Measurements from ENCODE around the gene PAPLN. TPM values are rescaled to one million over a fixed set of nuclear protein-coding genes. Genes with fewer than 3 reads are reported as not detected.
"Not testable (repeated sequence)": the region's sequence is repeated elsewhere in the genome, so short reads cannot be mapped to it uniquely, and the experiment has no call there.

PAPLN gene
- polyA plus RNA-seq (ENCODE audit: insufficient read length in 4 of 4): 10 to 100 TPM; 18.7 to 35.6 (median 28.9) TPM

- no peak for DNase-seq (ENCODE audit: low read depth in 4 of 4, low spot score in 2 of 4)
Observed at GRCh38 chr14:73237219-73237785, at the start of gene PAPLN. TSS of gene PAPLN (plus strand) at chr14:73237506. CDS start at chr14:73239779, 2,273 bp downstream.

- DNase-seq (ENCODE audit: low read depth in 4 of 4, low spot score in 2 of 4): no peak
Observed at GRCh38 chr14:73188501-73188911, 48.8 kb upstream of the PAPLN start.

- DNase-seq (ENCODE audit: low read depth in 4 of 4, low spot score in 2 of 4): no peak
Observed at GRCh38 chr14:73189651-73190050, 47.7 kb upstream of the PAPLN start.

- no peak for DNase-seq (ENCODE audit: low read depth in 4 of 4, low spot score in 2 of 4)
Observed at GRCh38 chr14:73191441-73191840, 45.9 kb upstream of the PAPLN start.

- not testable (repeated sequence) for DNase-seq (ENCODE audit: low read depth in 4 of 4, low spot score in 2 of 4)
Observed at GRCh38 chr14:73194306-73194705, 43.0 kb upstream of the PAPLN start.

- DNase-seq (ENCODE audit: low read depth in 4 of 4, low spot score in 2 of 4): no peak
Observed at GRCh38 chr14:73198253-73198652, 39.1 kb upstream of the PAPLN start.

- no peak for DNase-seq (ENCODE audit: low read depth in 4 of 4, low spot score in 2 of 4)
Observed at GRCh38 chr14:73203527-73203926, 33.8 kb upstream of the PAPLN start.

- no peak for DNase-seq (ENCODE audit: low read depth in 4 of 4, low spot score in 2 of 4)
Observed at GRCh38 chr14:73207615-73208014, 29.7 kb upstream of the PAPLN start.

- DNase-seq (ENCODE audit: low read depth in 4 of 4, low spot score in 2 of 4): no peak
Observed at GRCh38 chr14:73208390-73208789, 28.9 kb upstream of the PAPLN start.

GRCh38 chr14:73208846-73209245 lies 28.5 kb upstream of the PAPLN start:
- DNase-seq (ENCODE audit: low read depth in 4 of 4, low spot score in 2 of 4): no peak

GRCh38 chr14:73209953-73210352 lies 27.4 kb upstream of the PAPLN start:
- DNase-seq (ENCODE audit: low read depth in 4 of 4, low spot score in 2 of 4): no peak

GRCh38 chr14:73211251-73212040 lies 25.9 kb upstream of the PAPLN start:
- no peak for DNase-seq (ENCODE audit: low read depth in 4 of 4, low spot score in 2 of 4)

- DNase-seq (ENCODE audit: low read depth in 4 of 4, low spot score in 2 of 4): no peak
Observed at GRCh38 chr14:73216030-73216429, 21.3 kb upstream of the PAPLN start.

- no peak for DNase-seq (ENCODE audit: low read depth in 4 of 4, low spot score in 2 of 4)
Observed at GRCh38 chr14:73217411-73217810, 19.9 kb upstream of the PAPLN start.

- DNase-seq (ENCODE audit: low read depth in 4 of 4, low spot score in 2 of 4): no peak
Observed at GRCh38 chr14:73220061-73220460, 17.2 kb upstream of the PAPLN start.

- DNase-seq (ENCODE audit: low read depth in 4 of 4, low spot score in 2 of 4): no peak
Observed at GRCh38 chr14:73220634-73221033, 16.7 kb upstream of the PAPLN start.

GRCh38 chr14:73221945-73222344 lies 15.4 kb upstream of the PAPLN start:
- no peak for DNase-seq (ENCODE audit: low read depth in 4 of 4, low spot score in 2 of 4)

GRCh38 chr14:73223049-73223448 lies 14.3 kb upstream of the PAPLN start:
- no peak for DNase-seq (ENCODE audit: low read depth in 4 of 4, low spot score in 2 of 4)

- DNase-seq (ENCODE audit: low read depth in 4 of 4, low spot score in 2 of 4): no peak
Observed at GRCh38 chr14:73225496-73225895, 11.8 kb upstream of the PAPLN start.

- no peak for DNase-seq (ENCODE audit: low read depth in 4 of 4, low spot score in 2 of 4)
Observed at GRCh38 chr14:73227812-73228781, 9.2 kb upstream of the PAPLN start.

GRCh38 chr14:73230051-73230450 lies 7.3 kb upstream of the PAPLN start:
- no peak for DNase-seq (ENCODE audit: low read depth in 4 of 4, low spot score in 2 of 4)

All from left renal cortex interstitium (tissue), 4 donors.